PC-9 (cell line): ENCODE results near the gene HOXA11.

Experiments used
- CTCF ChIP-seq: fragments of 200-600 bp; sonication (generic); conservative IDR thresholded peaks from 2 replicates; pipeline ENCODE4 v1.6.1; 2017; ENCODE audit warnings: mixed run types, antibody characterized with exemption, mild to moderate bottlenecking, moderate library complexity
- EZH2 ChIP-seq: fragments of 200-600 bp; sonication (generic); IDR thresholded peaks from 2 replicates; pipeline ENCODE4 v1.8.0; 2017; ENCODE audit warnings: antibody characterized with exemption, low read depth

GRCh38 chr7:27165996-27166530 lies 19.0 kb downstream of the HOXA11 start:
- TF ChIP-seq CTCF = no peak
- no peak for TF ChIP-seq EZH2
